ENCODE data around the gene SETD1B. TPM values are rescaled to one million over a fixed set of nuclear protein-coding genes. Genes with fewer than 3 reads are reported as not detected.
"Not testable (repeated sequence)": the region's sequence is repeated elsewhere in the genome, so short reads cannot be mapped to it uniquely, and the experiment has no call there.

Gene SETD1B
- total RNA-seq, 2 experiments from 2014 or later = 8.2 to 8.3 TPM

GRCh38 chr12:121874071-121874470 lies 70.3 kb downstream of the SETD1B start:
- CTCF ChIA-PET = interaction anchor here (0.6 to 0.7 kb wide), 2 partner anchors 14 to 280 kb away, joined by 4 read pairs; partner anchors contain the start of gene PSMD9
- no peak for DNase-seq
- peaks cover 3% of the 10 kb centered on the region for H3K4me1 Mint-ChIP-seq (ENCODE audit: low read depth)
- H3K27me3 Mint-ChIP-seq (ENCODE audit: low read depth) = no peaks in the 10 kb centered on the region
- no peaks in the 10 kb centered on the region for H3K36me3 Mint-ChIP-seq (ENCODE audit: low read depth)
- no peak overlapping the region for H3K4me3 Mint-ChIP-seq
- no peaks in the 10 kb centered on the region for H3K9me3 Mint-ChIP-seq
- no peak overlapping the region for H3K27ac Mint-ChIP-seq
- intact Hi-C loops (cut with micrococcal nuclease) = no loop called here

DNA sequence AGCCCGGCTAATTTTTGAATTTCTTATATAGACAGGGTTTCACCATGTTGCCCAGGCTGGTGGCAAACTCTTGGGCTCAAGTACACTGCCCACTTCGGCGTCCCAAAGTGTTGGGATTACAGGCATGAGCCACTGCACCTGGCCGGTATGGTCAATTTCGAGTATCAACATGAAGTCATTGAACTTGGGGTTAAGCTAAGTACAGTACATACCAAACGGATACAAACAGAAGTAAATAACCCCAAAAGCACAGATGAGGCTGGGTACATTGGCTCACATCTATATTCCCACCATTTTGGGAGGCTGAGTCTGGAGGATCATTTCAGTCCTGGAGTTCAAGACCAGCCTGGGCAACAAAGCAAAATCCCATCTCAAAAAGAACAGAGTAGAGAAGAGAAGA lies 71.8 kb downstream of the SETD1B start:
- Mint-ChIP-seq H3K9me3 (no peaks in the 10 kb centered on the region), H3K4me1 (ENCODE audit: low read depth) (peaks cover 3% of the 10 kb centered on the region), H3K27me3 (ENCODE audit: low read depth) (no peaks in the 10 kb centered on the region), H3K27ac (no peak overlapping the region), H3K4me3 (no peak overlapping the region), H3K36me3 (ENCODE audit: low read depth) (no peaks in the 10 kb centered on the region)
- intact Hi-C loops (cut with micrococcal nuclease) = no loop called here
- DNase-seq = no peak
- CTCF ChIA-PET = interaction anchor here (0.7 to 1.4 kb wide), 2 partner anchors 81 to 248 kb away, joined by 3 to 7 read pairs; no protein-coding TSS in a partner anchor

- H3K4me1 Mint-ChIP-seq (ENCODE audit: low read depth); H3K9me3 Mint-ChIP-seq; DNase-seq; H3K36me3 Mint-ChIP-seq (ENCODE audit: low read depth); H3K27me3 Mint-ChIP-seq (ENCODE audit: low read depth); H3K27ac Mint-ChIP-seq; H3K4me3 Mint-ChIP-seq; intact Hi-C loops (cut with micrococcal nuclease): not testable (repeated sequence)
- CTCF ChIA-PET = interaction anchor here (1.4 to 4.1 kb wide), 2 partner anchors 12 to 82 kb away, joined by 3 to 16 read pairs; partner anchors contain the start of gene PSMD9
Measured at GRCh38 chr12:121876080-121876447, 72.3 kb downstream of the SETD1B start.

Other genes with a start within 250 kb of the SETD1B start
- gene KDM2B, start 223.0 kb upstream of the SETD1B start, total RNA-seq = 10 to 100 TPM; 22.7 to 23.8 TPM
- gene ORAI1, start 177.5 kb upstream of the SETD1B start, total RNA-seq = 10 to 100 TPM; 21.1 to 21.8 TPM
- 1 to 10 TPM; 2.6 to 2.9 TPM for gene MORN3, start 134.4 kb upstream of the SETD1B start, total RNA-seq
- gene TMEM120B, start 91.3 kb upstream of the SETD1B start, total RNA-seq = 1 to 10 TPM; 5.5 to 6.3 TPM
- 10 to 100 TPM; 64.4 to 67.5 TPM for gene RHOF, start 10.3 kb upstream of the SETD1B start, total RNA-seq
- gene HPD, start 54.9 kb downstream of the SETD1B start, total RNA-seq = not detected
- gene PSMD9, start 84.8 kb downstream of the SETD1B start, total RNA-seq = 10 to 100 TPM; 56.6 to 60.6 TPM
- gene CFAP251, start 114.6 kb downstream of the SETD1B start, total RNA-seq = under 1 TPM; 0.20 to 0.62 TPM
- 1 to 10 TPM; 6.1 to 6.2 TPM for gene BCL7A, start 217.9 kb downstream of the SETD1B start, total RNA-seq